Uterus (tissue), 2 donors: ENCODE data around the gene SNAP47.

Source experiments
- CTCF ChIP-seq, 4 experiments: fragments of 200-600 bp in 2 of 4; fragments of 450-650 bp in 2 of 4; sonication (generic) in 2 of 4; IDR thresholded peaks; one replicate each; pipeline ENCODE4 v1.5.1; 2016 to 2019; ENCODE audit warnings: antibody characterized with exemption in 4 of 4, mild to moderate bottlenecking in 2 of 4, moderate library complexity in 1 of 4
- POLR2A ChIP-seq, 2 donors: fragments of 450-650 bp; IDR thresholded peaks; one replicate each; pipeline ENCODE4 v1.6.1; 2016; ENCODE audit warnings: antibody characterized with exemption in 2 of 2, mild to moderate bottlenecking in 1 of 2, moderate library complexity in 1 of 2

- TF ChIP-seq CTCF (IDR thresholded peaks at IDR 0.05) (no peak), POLR2A (IDR thresholded peaks at IDR 0.05) (no peak)
Observed at GRCh38 chr1:227773558-227773957, 38.3 kb downstream of the SNAP47 start.
